Uterus (tissue), 4 donors: ENCODE data around the gene FSIP1. TPM values are rescaled to one million over a fixed set of nuclear protein-coding genes. Genes with fewer than 3 reads are reported as not detected.

ENCODE experiments used
- DNase-seq, 2 donors: peaks; one replicate each; pipeline ENCODE4 v3.0.0-alpha.2; 2019 to 2020
- H3K27ac ChIP-seq, 2 donors: fragments of 200-600 bp; sonication (generic); 1 replicate in 1 of 2; 2 replicates in 1 of 2; pipeline ENCODE4 v1.5.1; 2016 to 2018
- H3K27me3 ChIP-seq, 2 donors: fragments of 200-600 bp; sonication (generic); one replicate each; pipeline ENCODE4 v1.5.1; 2018 to 2019; ENCODE audit warnings: control low read depth in 1 of 2
- H3K36me3 ChIP-seq, 2 donors: fragments of 200-600 bp; sonication (generic); one replicate each; pipeline ENCODE4 v1.5.1; 2019; ENCODE audit warnings: control low read depth in 1 of 2
- H3K4me1 ChIP-seq, 2 donors: fragments of 200-600 bp; sonication (generic); one replicate each; pipeline ENCODE4 v1.5.1; 2018 to 2019; ENCODE audit warnings: control low read depth in 1 of 2
- H3K4me3 ChIP-seq, 2 donors: fragments of 200-600 bp; sonication (generic); 1 replicate in 1 of 2; 2 replicates in 1 of 2; pipeline ENCODE4 v1.5.1; 2018 to 2019; ENCODE audit warnings: mild to moderate bottlenecking in 1 of 2
- H3K9me3 ChIP-seq, 2 donors: fragments of 200-600 bp; sonication (generic); one replicate each; pipeline ENCODE4 v1.5.1; 2019; ENCODE audit warnings: control low read depth in 1 of 2
- CTCF ChIP-seq, 4 experiments: fragments of 200-600 bp in 2 of 4; fragments of 450-650 bp in 2 of 4; sonication (generic) in 2 of 4; IDR thresholded peaks; one replicate each; pipeline ENCODE4 v1.5.1; 2016 to 2019; ENCODE audit warnings: antibody characterized with exemption in 4 of 4, mild to moderate bottlenecking in 2 of 4, moderate library complexity in 1 of 4
- POLR2A ChIP-seq, 2 donors: fragments of 450-650 bp; IDR thresholded peaks; one replicate each; pipeline ENCODE4 v1.6.1; 2016; ENCODE audit warnings: antibody characterized with exemption in 2 of 2, mild to moderate bottlenecking in 1 of 2, moderate library complexity in 1 of 2
- intact Hi-C: fragments of 100-400 bp; cut with DNase I; formaldehyde crosslinking; loops from one replicate; pipeline ENCODE4 v1.15.1; 2023; ENCODE audit warnings: low total_unique reads
- total RNA-seq, 4 donors: library from RNA; depleted of rRNA in 3 of 4; stranded (reverse); fragments of >200 nt in 3 of 4; gene quantifications; one replicate each; pipeline versions ENCODE4 v1.1.0 to v1.2.4, GENCODE V29; 2014 to 2023
- donor health status: DM: yes; HTN: yes; CAD: no.

Gene FSIP1
- total RNA-seq, 4 donors from 2014 or later: 0.77 to 4.3 (median 2.6) TPM

GRCh38 chr15:39667382-39668127 lies 115.1 kb downstream of the FSIP1 start:
- Histone ChIP-seq H3K36me3 (no peaks in the 10 kb centered on the region), H3K27ac (no peak overlapping the region), H3K4me1 (no peaks in the 10 kb centered on the region), H3K4me3 (no peak overlapping the region), H3K9me3 (no peaks in the 10 kb centered on the region), H3K27me3 (no peaks in the 10 kb centered on the region)
- intact Hi-C loops: no loop called here
- TF ChIP-seq POLR2A (IDR thresholded peaks at IDR 0.05) (no peak), CTCF (IDR thresholded peaks at IDR 0.05) (no peak)
- no peak for DNase-seq

GRCh38 chr15:39666677-39667076 lies 116.0 kb downstream of the FSIP1 start:
- TF ChIP-seq POLR2A (IDR thresholded peaks at IDR 0.05) (no peak), CTCF (IDR thresholded peaks at IDR 0.05) (no peak)
- Histone ChIP-seq H3K27me3 (no peaks in the 10 kb centered on the region), H3K36me3 (no peaks in the 10 kb centered on the region), H3K27ac (no peak overlapping the region), H3K9me3 (no peaks in the 10 kb centered on the region), H3K4me3 (no peak overlapping the region), H3K4me1 (no peaks in the 10 kb centered on the region)
- intact Hi-C loops: no loop called here
- DNase-seq: no peak

GRCh38 chr15:39665629-39666250 lies 116.9 kb downstream of the FSIP1 start:
- Histone ChIP-seq H3K4me1 (no peaks in the 10 kb centered on the region), H3K27ac (no peak overlapping the region), H3K9me3 (no peaks in the 10 kb centered on the region), H3K27me3 (no peaks in the 10 kb centered on the region), H3K36me3 (no peaks in the 10 kb centered on the region), H3K4me3 (no peak overlapping the region)
- TF ChIP-seq CTCF (IDR thresholded peaks at IDR 0.05) (no peak), POLR2A (IDR thresholded peaks at IDR 0.05) (no peak)
- intact Hi-C loops: no loop called here
- no peak for DNase-seq

GRCh38 chr15:39663704-39664250 lies 118.9 kb downstream of the FSIP1 start:
- TF ChIP-seq POLR2A (IDR thresholded peaks at IDR 0.05) (no peak), CTCF (IDR thresholded peaks at IDR 0.05) (no peak)
- no peaks in the 10 kb centered on the region for H3K27me3 ChIP-seq
- H3K4me3 ChIP-seq: no peak overlapping the region
- H3K36me3 ChIP-seq: no peaks in the 10 kb centered on the region
- H3K9me3 ChIP-seq: no peaks in the 10 kb centered on the region
- no peak overlapping the region for H3K27ac ChIP-seq
- intact Hi-C loops: no loop called here
- no peak for DNase-seq
- H3K4me1 ChIP-seq: no peaks in the 10 kb centered on the region

- Histone ChIP-seq H3K4me1 (no peaks in the 10 kb centered on the region), H3K4me3 (no peak overlapping the region), H3K36me3 (no peaks in the 10 kb centered on the region), H3K9me3 (no peaks in the 10 kb centered on the region), H3K27me3 (no peaks in the 10 kb centered on the region), H3K27ac (no peak overlapping the region)
- TF ChIP-seq POLR2A (IDR thresholded peaks at IDR 0.05): no peak
- TF ChIP-seq CTCF (IDR thresholded peaks at IDR 0.05): no peak
- no peak for DNase-seq
- intact Hi-C loops: no loop called here
Measured at GRCh38 chr15:39661776-39662175, 120.9 kb downstream of the FSIP1 start.
